Ovary (tissue), 9 donors: Measurements from ENCODE around the gene ARHGEF25. TPM values are rescaled to one million over a fixed set of nuclear protein-coding genes. Genes with fewer than 3 reads are reported as not detected.

ENCODE experiments used
- DNase-seq, 5 donors: peaks; one replicate each; pipeline ENCODE4 v3.0.0-alpha.2; 2019 to 2020
- H3K27ac ChIP-seq, 2 donors: fragments of 200-600 bp; one replicate each; pipeline versions ENCODE4 v1.5.1 to v1.8.0; 2019 to 2022
- H3K27me3 ChIP-seq: fragments of 200-600 bp; one replicate; pipeline ENCODE4 v1.8.0; 2022
- H3K36me3 ChIP-seq: fragments of 200-600 bp; sonication (generic); one replicate; pipeline ENCODE4 v1.5.1; 2019
- H3K4me1 ChIP-seq: one replicate; pipeline ENCODE4 v1.8.1; 2013; ENCODE audit warnings: mild to moderate bottlenecking, moderate library complexity; ENCODE audit not compliant: insufficient read depth
- H3K4me3 ChIP-seq: fragments of 200-600 bp; sonication (generic); one replicate; pipeline ENCODE4 v1.5.1; 2017
- H3K9me3 ChIP-seq, 2 donors: fragments of 200-600 bp in 1 of 2; sonication (generic) in 1 of 2; one replicate each; pipeline versions ENCODE4 v1.5.1 to v1.8.1; 2013 to 2019; ENCODE audit warnings: mild to moderate bottlenecking in 1 of 2, moderate library complexity in 1 of 2
- EP300 ChIP-seq: sonication (generic); formaldehyde crosslinking; IDR thresholded peaks from one replicate; pipeline ENCODE4 v1.6.1; 2017; ENCODE audit warnings: antibody characterized with exemption
- POLR2A ChIP-seq: fragments of 450-650 bp; IDR thresholded peaks from one replicate; pipeline ENCODE4 v1.6.1; 2017; ENCODE audit warnings: antibody characterized with exemption, mild to moderate bottlenecking, moderate library complexity
- WGBS, 3 donors: extraction: QIAGEN DNeasy Blood & Tissue Kit in 1 of 3; methylation state at CpG; one replicate each; pipeline versions ENCODE4 v1.1.5 to v1.1.7; 2013 to 2017; 5-methylcytosine and 5-hydroxymethylcytosine counted together
- intact Hi-C, 4 donors: fragments of 100-400 bp; cut with DNase I; formaldehyde crosslinking; loops; one replicate each; pipeline versions ENCODE4 v1.11.0 to v1.15.1; 2022 to 2023
- polyA plus RNA-seq, 2 donors: library from polyadenylated mRNA; stranded (reverse); fragments of 200-250 nt in 1 of 2; fragments of 350-450 nt in 1 of 2; fragmentation: Illumina TruSeq in 1 of 2; extraction: RNeasy Lipid Tissue Mini Kit (QIAGEN cat#74804) in 1 of 2; gene quantifications; one replicate each; pipeline ENCODE4 v1.2.3, GENCODE V29; 2013 to 2014
- total RNA-seq, 7 donors: library from RNA; depleted of rRNA in 2 of 7; stranded (reverse); fragments of >200 nt in 2 of 7; fragmentation: NEBNext Ultra II Directional in 3 of 7; extraction: Animal tissue kit (Norgen Biotek cat#: 25700) in 3 of 7; gene quantifications; one replicate each; pipeline versions ENCODE4 v1.1.0 to v1.2.4, GENCODE V29; 2016 to 2023
- TF ChIP-seq, protein P1 (sequence below), 3 donors: fragments of 450-650 bp in 2 of 3; fragments of 200-600 bp in 1 of 3; IDR thresholded peaks; one replicate each; pipeline versions ENCODE4 v1.5.1 to v1.8.0; 2016 to 2022; ENCODE audit warnings: antibody characterized with exemption in 3 of 3, mild to moderate bottlenecking in 1 of 3
- donor health status: DM: no; HTN: no; CAD: no; lungs with moderate emphysema.
- donor health status: DM: no; HTN: no; CAD: no.
- donor health status: Bipolar disorder and iron deficiency.
- donor health status: DM: yes; HTN: yes; CAD: no.
- donor health status: DM: no; HTN: no; CAD: no.
- donor health status: DM: yes; HTN: yes; CAD: no.

Gene ARHGEF25
- total and polyA plus RNA-seq, 9 donors = 22.1 to 48.8 (median 38.7) TPM

DNA sequence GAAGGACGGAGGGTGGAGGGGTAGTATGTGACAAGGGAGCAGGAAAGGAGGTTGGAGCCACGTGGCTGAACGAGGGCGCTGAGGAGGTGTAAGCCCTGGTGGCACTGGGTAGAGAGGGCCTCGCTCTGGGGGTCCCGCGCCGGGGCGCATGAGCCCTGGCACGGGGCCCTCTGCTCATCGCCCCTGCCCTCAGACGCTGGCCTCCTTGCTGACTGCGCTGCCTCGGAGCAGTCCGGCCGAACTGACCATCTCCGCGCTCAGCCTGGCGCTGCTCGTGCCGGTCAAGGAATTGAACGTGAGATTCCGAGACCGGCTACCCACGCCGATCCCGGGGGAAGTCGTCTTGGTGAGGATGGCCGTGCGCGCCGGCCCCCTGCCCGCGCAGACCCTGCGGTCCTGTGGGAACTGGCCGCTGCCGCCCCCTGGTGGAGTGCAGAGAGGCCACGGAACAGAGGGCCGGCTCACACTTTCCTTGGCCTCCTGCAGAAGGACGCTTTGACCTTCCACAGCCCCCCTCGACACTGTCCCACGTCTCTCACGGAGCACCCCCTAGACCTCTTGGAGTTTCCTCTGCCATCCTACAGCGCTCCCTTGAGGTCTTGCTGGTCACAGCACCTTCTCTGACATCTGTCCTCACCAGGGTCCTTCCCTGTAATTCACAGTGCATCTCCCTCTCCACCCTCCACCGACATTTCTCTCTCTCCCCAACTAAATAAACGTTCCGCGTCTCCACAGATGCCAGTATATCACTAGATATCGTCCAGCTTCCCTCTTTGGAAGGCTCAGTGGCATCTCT, 10.5 kb downstream of the ARHGEF25 start:
- TF ChIP-seq, protein P1, sequence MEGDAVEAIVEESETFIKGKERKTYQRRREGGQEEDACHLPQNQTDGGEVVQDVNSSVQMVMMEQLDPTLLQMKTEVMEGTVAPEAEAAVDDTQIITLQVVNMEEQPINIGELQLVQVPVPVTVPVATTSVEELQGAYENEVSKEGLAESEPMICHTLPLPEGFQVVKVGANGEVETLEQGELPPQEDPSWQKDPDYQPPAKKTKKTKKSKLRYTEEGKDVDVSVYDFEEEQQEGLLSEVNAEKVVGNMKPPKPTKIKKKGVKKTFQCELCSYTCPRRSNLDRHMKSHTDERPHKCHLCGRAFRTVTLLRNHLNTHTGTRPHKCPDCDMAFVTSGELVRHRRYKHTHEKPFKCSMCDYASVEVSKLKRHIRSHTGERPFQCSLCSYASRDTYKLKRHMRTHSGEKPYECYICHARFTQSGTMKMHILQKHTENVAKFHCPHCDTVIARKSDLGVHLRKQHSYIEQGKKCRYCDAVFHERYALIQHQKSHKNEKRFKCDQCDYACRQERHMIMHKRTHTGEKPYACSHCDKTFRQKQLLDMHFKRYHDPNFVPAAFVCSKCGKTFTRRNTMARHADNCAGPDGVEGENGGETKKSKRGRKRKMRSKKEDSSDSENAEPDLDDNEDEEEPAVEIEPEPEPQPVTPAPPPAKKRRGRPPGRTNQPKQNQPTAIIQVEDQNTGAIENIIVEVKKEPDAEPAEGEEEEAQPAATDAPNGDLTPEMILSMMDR (IDR thresholded peaks at IDR 0.05) = peak; percentile 88 to 97 (median 92)
- TF ChIP-seq EP300 = no peak
- no peaks in the 10 kb centered on the region for H3K27me3 ChIP-seq
- WGBS, 3 donors = 3 to 5% (median 3%) methylated on average over 49 of the region's 49 CpGs
- H3K4me1 ChIP-seq = peaks cover 4% of the 10 kb centered on the region
- intact Hi-C loops = loop anchor here (1.0 to 10.0 kb wide), 4 partner anchors 37 to 167 kb away; partner anchors contain the start of genes GLI1 (in 1 of the 4) and INHBE (in 1 of the 4)
- peak overlapping the region; percentile 27 for H3K4me3 ChIP-seq
- no peak overlapping the region for H3K27ac ChIP-seq
- H3K9me3 ChIP-seq = no peaks in the 10 kb centered on the region
- DNase-seq = peak; percentile 55 to 83 (median 75)
- H3K36me3 ChIP-seq = no peaks in the 10 kb centered on the region

DNA sequence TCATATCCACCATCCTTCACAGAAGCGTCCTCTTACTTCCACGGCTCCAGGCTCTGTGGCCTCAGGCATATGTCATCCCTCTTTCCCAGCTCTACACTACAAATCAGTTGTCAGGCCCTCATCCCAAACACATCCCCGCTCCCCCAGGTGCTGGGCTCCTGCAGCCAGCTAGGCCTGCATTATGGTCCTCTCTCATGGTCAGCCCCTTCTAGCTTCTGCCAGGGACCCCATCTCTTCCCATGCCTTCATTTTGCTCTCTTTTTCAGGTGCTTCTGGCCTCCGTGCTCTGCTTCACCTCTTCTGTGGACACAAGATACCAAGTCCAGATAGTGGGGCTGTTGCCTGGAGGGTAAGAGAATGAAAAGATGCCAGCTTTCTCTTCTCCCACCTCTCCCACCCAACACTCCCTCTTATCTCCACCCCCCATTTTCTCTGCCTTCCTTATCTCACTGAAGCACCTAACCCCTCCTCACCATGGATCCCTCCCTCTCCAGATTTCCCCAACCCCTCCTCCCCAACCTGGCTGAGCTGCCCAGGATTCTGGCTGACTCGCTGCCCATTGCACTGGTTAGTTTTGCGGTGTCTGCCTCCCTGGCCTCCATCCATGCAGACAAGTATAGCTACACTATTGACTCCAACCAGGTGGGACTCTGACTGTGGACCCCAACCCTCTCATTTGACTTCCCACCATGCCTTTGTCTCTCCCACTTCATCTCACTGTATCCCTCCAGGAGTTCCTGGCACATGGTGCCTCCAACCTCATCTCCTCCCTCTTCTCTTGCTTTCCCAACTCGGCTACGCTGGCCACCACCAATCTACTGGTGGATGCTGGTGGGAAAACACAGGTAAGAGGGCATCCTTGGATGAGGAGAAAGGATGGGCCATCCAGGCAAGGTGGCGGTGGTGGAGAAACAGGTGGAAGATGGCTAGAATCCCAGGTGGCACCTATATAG, 11.3 kb downstream of the ARHGEF25 start:
- H3K9me3 ChIP-seq = no peaks in the 10 kb centered on the region
- intact Hi-C loops = loop anchor here in 1 of 4 donors (10.0 kb wide), 1 partner anchor 168 kb away; the partner anchor contains the start of genes GLI1 and INHBE
- H3K27ac ChIP-seq = no peak overlapping the region
- WGBS, 3 donors = 87 to 90% (median 88%) methylated on average over 9 of the region's 9 CpGs
- TF ChIP-seq, protein P1 (IDR thresholded peaks at IDR 0.05) = no peak
- no peak for TF ChIP-seq EP300
- H3K4me1 ChIP-seq = peaks cover 6% of the 10 kb centered on the region
- no peaks in the 10 kb centered on the region for H3K36me3 ChIP-seq
- DNase-seq = no peak
- no peaks in the 10 kb centered on the region for H3K27me3 ChIP-seq
- H3K4me3 ChIP-seq = no peak overlapping the region

DNA sequence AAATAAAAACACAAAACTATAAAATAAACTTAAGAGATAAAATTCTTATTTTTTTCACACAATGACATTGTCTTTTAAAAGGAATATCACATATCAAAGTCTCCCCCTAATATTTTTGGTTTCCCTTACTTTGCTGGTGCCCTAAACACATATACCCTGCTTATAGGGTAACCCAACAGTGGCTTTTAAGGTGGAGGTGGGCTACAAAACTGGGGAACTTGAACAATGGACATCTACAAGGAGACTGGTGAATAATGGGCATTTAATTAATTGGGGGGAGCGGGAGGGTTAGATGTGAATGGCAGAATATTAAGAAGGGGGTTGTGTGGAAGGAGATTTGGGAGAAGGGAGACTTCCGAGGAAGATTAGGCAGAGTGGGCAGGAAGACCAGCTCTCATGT, 12.2 kb downstream of the ARHGEF25 start:
- peaks cover 7% of the 10 kb centered on the region for H3K4me1 ChIP-seq

DNA sequence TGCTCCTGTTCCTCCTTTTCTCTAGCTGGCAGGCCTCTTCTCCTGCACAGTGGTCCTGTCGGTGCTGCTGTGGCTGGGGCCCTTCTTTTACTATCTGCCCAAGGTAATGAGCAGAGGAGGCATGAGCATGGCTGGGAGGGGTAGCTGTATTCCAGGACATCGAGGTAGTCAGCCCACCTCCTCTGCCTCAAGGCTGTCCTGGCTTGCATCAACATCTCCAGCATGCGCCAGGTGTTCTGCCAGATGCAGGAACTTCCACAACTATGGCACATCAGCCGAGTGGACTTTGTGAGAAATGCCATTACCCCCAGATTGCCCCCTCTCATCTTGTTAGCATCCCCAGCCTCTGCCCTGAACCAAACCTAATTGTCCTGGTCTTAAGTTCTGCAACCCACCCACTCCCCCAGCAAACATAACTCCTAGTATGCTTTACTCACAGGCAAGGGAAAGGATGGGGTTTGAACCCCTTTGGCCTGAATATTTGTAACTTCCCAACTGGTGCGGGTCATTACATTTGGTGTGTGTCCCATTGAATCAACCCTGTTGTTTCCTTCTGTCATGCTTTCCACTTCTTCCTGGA, 12.7 kb downstream of the ARHGEF25 start:
- Histone ChIP-seq H3K4me1 (peaks cover 7% of the 10 kb centered on the region), H3K36me3 (no peaks in the 10 kb centered on the region), H3K9me3 (no peaks in the 10 kb centered on the region), H3K4me3 (no peak overlapping the region), H3K27me3 (no peaks in the 10 kb centered on the region), H3K27ac (no peak overlapping the region)
- no peak for DNase-seq
- WGBS, 3 donors = 71 to 77% (median 73%) methylated on average over 5 of the region's 5 CpGs
- TF ChIP-seq, protein P1 (IDR thresholded peaks at IDR 0.05) = no peak
- TF ChIP-seq POLR2A = no peak
- TF ChIP-seq EP300 = no peak
- intact Hi-C loops = loop anchor here in 1 of 4 donors (10.0 kb wide), 1 partner anchor 169 kb away; the partner anchor contains the start of genes GLI1 and INHBE

More for the DNA sequence above, 12.2 kb downstream of the ARHGEF25 start:
- H3K27me3 ChIP-seq = no peaks in the 10 kb centered on the region
- H3K36me3 ChIP-seq = no peaks in the 10 kb centered on the region
- DNase-seq = no peak
- H3K9me3 ChIP-seq = no peaks in the 10 kb centered on the region
- no peak overlapping the region for H3K27ac ChIP-seq
- 90 to 92% (median 90%) methylated on average over 2 of the region's 2 CpGs for WGBS, 3 donors
- intact Hi-C loops = loop anchor here in 1 of 4 donors (10.0 kb wide), 1 partner anchor 169 kb away; the partner anchor contains the start of genes GLI1 and INHBE
- TF ChIP-seq EP300 = no peak
- no peak for TF ChIP-seq POLR2A
- no peak overlapping the region for H3K4me3 ChIP-seq
